ENCODE data around the gene SYNDIG1. TPM values are rescaled to one million over a fixed set of nuclear protein-coding genes. Genes with fewer than 3 reads are reported as not detected.

The SYNDIG1 gene
- total and polyA plus RNA-seq, 3 experiments from 2014 or later = not detected

DNA sequence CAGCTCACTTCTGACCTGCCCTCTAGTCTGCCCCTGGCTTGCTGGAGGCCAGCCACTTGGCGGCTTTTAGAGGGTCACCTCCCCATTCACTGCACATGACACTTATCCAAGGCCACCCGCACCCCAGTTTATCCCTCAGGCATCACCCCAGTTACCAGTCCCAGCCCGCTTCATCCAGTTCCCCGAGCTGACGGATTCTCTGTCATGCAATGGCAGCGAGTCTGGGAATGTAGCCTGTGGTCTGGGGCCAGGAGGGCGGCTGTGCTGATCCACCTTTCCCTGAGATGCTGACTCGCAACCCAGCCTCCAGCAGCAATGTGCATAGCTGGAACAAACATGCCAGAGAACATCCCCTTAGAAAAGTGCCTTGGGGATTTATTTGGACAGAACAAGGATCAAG lies 25.8 kb downstream of the SYNDIG1 start:
- ChIA-PET POLR2A (no interaction called here), CTCF (no interaction called here)
- no peaks in the 10 kb centered on the region for H3K36me3 Mint-ChIP-seq
- no peaks in the 10 kb centered on the region for H3K27me3 ChIP-seq (ENCODE audit: insufficient read depth, low read length, poor library complexity, severe bottlenecking)
- no peak for DNase-seq
- H3K9me3 ChIP-seq (ENCODE audit: low read length) = no peaks in the 10 kb centered on the region
- no peaks in the 10 kb centered on the region for H3K36me3 ChIP-seq (ENCODE audit: insufficient read depth, low read length)
- no peaks in the 10 kb centered on the region for H3K9me3 Mint-ChIP-seq
- H3K4me3 Mint-ChIP-seq = no peak overlapping the region
- H3K4me3 ChIP-seq (ENCODE audit: low read length) = no peak overlapping the region
- H3K27ac ChIP-seq (ENCODE audit: low read depth, low read length) = no peak overlapping the region
- H3K27me3 Mint-ChIP-seq = no peaks in the 10 kb centered on the region
- H3K4me1 ChIP-seq (ENCODE audit: insufficient read depth, low read length) = no peaks in the 10 kb centered on the region
- H3K27ac Mint-ChIP-seq = no peak overlapping the region
- H3K4me1 Mint-ChIP-seq = no peaks in the 10 kb centered on the region

DNA sequence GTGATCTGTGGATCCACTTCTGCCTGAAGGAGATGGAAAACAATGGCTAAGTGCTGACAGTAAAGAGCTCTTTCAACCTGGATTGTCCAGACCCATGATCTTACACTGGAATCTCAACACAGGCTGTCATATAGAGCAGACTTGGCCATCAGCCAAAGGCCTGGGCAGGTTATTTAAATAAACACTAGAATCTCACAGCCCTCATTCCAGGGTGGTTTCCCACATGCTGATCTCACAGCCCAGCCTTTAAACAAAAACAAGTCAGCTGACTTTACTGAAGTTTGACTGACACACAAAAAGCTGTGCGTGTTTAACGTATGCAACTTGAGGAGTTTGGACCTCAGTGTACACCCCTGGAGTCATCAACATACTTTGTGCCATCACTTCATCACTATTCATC lies 28.4 kb downstream of the SYNDIG1 start:
- Mint-ChIP-seq H3K36me3 (no peaks in the 10 kb centered on the region), H3K9me3 (no peaks in the 10 kb centered on the region), H3K27ac (no peak overlapping the region), H3K4me1 (no peaks in the 10 kb centered on the region), H3K4me3 (no peak overlapping the region), H3K27me3 (peaks cover 0 to 3% of the 10 kb centered on the region in 2 donors)
- Histone ChIP-seq H3K27me3 (ENCODE audit: insufficient read depth, low read length, poor library complexity, severe bottlenecking) (no peaks in the 10 kb centered on the region), H3K4me3 (ENCODE audit: low read length) (no peak overlapping the region), H3K36me3 (ENCODE audit: insufficient read depth, low read length) (no peaks in the 10 kb centered on the region), H3K27ac (ENCODE audit: low read depth, low read length) (no peak overlapping the region), H3K4me1 (ENCODE audit: insufficient read depth, low read length) (no peaks in the 10 kb centered on the region), H3K9me3 (ENCODE audit: low read length) (no peaks in the 10 kb centered on the region)
- CTCF ChIA-PET = no interaction called here
- POLR2A ChIA-PET = no interaction called here
- no peak for DNase-seq

DNA sequence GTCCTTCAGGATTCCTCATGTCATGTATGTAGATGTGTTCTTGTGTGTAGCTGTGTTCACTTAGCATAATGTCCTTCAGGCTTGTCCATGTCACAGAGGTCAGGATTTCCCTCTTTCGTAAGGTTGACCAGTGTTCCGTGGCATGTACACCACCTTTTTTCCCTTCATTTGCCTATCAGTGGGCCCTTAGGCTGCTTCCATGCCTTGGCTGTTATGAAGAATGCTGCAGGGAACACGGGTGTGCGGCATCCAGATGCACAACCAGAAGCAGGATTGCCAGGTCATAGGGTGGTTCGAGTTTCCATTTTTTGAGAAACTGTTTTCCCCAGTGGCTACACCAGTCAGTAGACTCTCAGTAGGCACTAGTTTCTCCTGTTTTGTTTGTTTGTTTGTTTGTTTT lies 29.2 kb downstream of the SYNDIG1 start:
- Mint-ChIP-seq H3K4me1 (no peaks in the 10 kb centered on the region), H3K36me3 (no peaks in the 10 kb centered on the region), H3K9me3 (no peaks in the 10 kb centered on the region), H3K27me3 (peaks cover 0 to 7% of the 10 kb centered on the region in 2 donors), H3K27ac (no peak overlapping the region), H3K4me3 (no peak overlapping the region)
- Histone ChIP-seq H3K4me3 (ENCODE audit: low read length) (no peak overlapping the region), H3K4me1 (ENCODE audit: insufficient read depth, low read length) (no peaks in the 10 kb centered on the region), H3K36me3 (ENCODE audit: insufficient read depth, low read length) (no peaks in the 10 kb centered on the region), H3K27me3 (ENCODE audit: insufficient read depth, low read length, poor library complexity, severe bottlenecking) (no peaks in the 10 kb centered on the region), H3K27ac (ENCODE audit: low read depth, low read length) (no peak overlapping the region), H3K9me3 (ENCODE audit: low read length) (no peaks in the 10 kb centered on the region)
- POLR2A ChIA-PET = no interaction called here
- no peak for DNase-seq
- CTCF ChIA-PET = no interaction called here

DNA sequence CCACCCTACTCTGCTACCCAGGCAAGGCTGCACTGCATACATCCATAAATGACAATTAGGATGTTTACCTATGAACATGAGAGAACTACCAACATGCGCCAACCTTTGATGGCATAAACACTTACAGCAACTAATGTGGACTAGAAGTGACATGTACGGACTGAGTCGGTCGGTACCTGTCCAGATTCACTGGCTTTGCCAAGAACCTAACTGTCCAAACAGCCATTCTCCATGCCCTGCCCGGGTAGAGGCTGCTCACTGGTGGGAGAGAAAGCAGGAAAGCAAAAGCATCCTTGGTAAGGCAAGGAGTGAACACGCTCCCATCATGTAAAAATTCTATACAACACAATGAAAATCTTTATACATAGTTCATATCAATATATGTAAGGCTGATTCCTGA lies 30.0 kb downstream of the SYNDIG1 start:
- Mint-ChIP-seq H3K27me3 (peaks cover 0 to 9% of the 10 kb centered on the region in 2 donors), H3K36me3 (no peaks in the 10 kb centered on the region), H3K4me3 (no peak overlapping the region), H3K9me3 (no peaks in the 10 kb centered on the region), H3K27ac (no peak overlapping the region), H3K4me1 (no peaks in the 10 kb centered on the region)
- POLR2A ChIA-PET = no interaction called here
- Histone ChIP-seq H3K9me3 (ENCODE audit: low read length) (no peaks in the 10 kb centered on the region), H3K27me3 (ENCODE audit: insufficient read depth, low read length, poor library complexity, severe bottlenecking) (no peaks in the 10 kb centered on the region), H3K27ac (ENCODE audit: low read depth, low read length) (no peak overlapping the region), H3K4me3 (ENCODE audit: low read length) (no peak overlapping the region), H3K36me3 (ENCODE audit: insufficient read depth, low read length) (no peaks in the 10 kb centered on the region), H3K4me1 (ENCODE audit: insufficient read depth, low read length) (no peaks in the 10 kb centered on the region)
- no peak for DNase-seq
- CTCF ChIA-PET = no interaction called here

DNA sequence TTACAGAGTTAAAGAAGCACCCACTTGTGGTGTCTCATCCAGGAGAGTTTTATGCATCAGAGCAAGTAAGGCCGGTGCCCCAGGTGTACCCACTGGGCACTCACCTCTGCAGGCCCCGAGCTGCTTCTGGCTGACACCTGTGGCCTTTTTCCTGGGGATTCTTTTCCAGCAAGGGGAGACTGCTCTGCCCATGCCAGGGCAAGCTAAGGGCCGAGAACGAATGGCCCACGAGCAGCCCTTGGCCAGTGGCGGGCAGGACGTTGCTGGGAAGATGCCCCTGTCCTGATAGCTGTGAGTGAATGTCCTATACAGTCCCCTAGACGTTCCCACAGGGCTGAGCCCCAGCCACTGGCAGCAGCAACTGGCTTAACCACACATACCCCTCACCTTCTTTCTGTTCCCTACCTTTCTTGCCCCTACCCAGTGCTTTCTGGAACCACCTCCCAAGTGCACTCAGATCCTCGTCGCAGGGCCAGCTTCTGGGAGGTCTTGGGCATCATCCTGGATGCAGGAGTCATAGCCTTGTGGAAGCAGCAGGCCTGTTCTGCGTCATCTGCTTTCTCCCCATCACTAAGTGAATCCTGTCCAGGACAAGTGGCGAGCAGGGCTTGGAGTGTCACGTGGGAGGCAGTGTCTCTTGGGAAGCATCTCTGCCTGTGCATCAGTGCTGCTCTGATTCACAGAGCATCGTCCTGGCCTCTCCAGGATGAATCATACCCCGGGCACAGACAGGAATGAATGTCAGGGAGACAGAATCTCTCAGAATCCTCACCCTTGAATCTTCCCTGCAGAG lies 32.5 kb downstream of the SYNDIG1 start:
- POLR2A ChIA-PET = no interaction called here
- no peaks in the 10 kb centered on the region for H3K36me3 Mint-ChIP-seq
- no peaks in the 10 kb centered on the region for H3K9me3 ChIP-seq (ENCODE audit: low read length)
- no peaks in the 10 kb centered on the region for H3K27me3 ChIP-seq (ENCODE audit: insufficient read depth, low read length, poor library complexity, severe bottlenecking)
- no peak for DNase-seq
- H3K4me3 Mint-ChIP-seq = no peak overlapping the region
- no peaks in the 10 kb centered on the region for H3K36me3 ChIP-seq (ENCODE audit: insufficient read depth, low read length)
- CTCF ChIA-PET = no interaction called here
- no peak overlapping the region for H3K4me3 ChIP-seq (ENCODE audit: low read length)
- H3K27me3 Mint-ChIP-seq = peaks cover 5 to 18% of the 10 kb centered on the region in 2 donors
- H3K27ac ChIP-seq (ENCODE audit: low read depth, low read length) = no peak overlapping the region
- no peaks in the 10 kb centered on the region for H3K4me1 Mint-ChIP-seq
- H3K4me1 ChIP-seq (ENCODE audit: insufficient read depth, low read length) = no peaks in the 10 kb centered on the region
- no peak overlapping the region for H3K27ac Mint-ChIP-seq
- no peaks in the 10 kb centered on the region for H3K9me3 Mint-ChIP-seq

DNA sequence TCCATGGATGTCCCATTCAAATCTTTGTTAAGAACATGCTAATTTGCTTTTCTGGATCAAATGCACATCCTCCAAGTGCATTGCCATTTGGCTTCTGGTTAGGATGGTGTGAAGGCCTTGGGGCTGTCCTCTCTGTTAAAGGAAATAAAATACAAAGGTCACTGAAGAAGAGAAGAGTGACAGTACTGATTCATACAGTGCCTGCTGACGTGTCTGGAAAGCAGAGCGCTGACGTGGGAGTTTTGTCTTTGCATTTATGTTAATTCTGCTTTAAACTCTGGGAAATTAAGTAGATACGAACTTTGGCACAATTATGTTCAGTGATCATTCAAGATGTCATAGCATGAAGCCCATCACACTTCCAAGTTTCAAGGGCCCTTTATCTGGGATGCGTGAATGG lies 33.2 kb downstream of the SYNDIG1 start:
- DNase-seq = no peak
- Histone ChIP-seq H3K4me3 (ENCODE audit: low read length) (no peak overlapping the region), H3K27me3 (ENCODE audit: insufficient read depth, low read length, poor library complexity, severe bottlenecking) (no peaks in the 10 kb centered on the region), H3K27ac (ENCODE audit: low read depth, low read length) (no peak overlapping the region), H3K9me3 (ENCODE audit: low read length) (no peaks in the 10 kb centered on the region), H3K36me3 (ENCODE audit: insufficient read depth, low read length) (no peaks in the 10 kb centered on the region), H3K4me1 (ENCODE audit: insufficient read depth, low read length) (no peaks in the 10 kb centered on the region)
- POLR2A ChIA-PET = no interaction called here
- H3K36me3 Mint-ChIP-seq = no peaks in the 10 kb centered on the region
- CTCF ChIA-PET = no interaction called here
- H3K9me3 Mint-ChIP-seq = no peaks in the 10 kb centered on the region
- H3K27ac Mint-ChIP-seq = no peak overlapping the region
- no peaks in the 10 kb centered on the region for H3K4me1 Mint-ChIP-seq
- no peak overlapping the region for H3K4me3 Mint-ChIP-seq
- peaks cover 5 to 21% of the 10 kb centered on the region in 2 donors for H3K27me3 Mint-ChIP-seq

DNA sequence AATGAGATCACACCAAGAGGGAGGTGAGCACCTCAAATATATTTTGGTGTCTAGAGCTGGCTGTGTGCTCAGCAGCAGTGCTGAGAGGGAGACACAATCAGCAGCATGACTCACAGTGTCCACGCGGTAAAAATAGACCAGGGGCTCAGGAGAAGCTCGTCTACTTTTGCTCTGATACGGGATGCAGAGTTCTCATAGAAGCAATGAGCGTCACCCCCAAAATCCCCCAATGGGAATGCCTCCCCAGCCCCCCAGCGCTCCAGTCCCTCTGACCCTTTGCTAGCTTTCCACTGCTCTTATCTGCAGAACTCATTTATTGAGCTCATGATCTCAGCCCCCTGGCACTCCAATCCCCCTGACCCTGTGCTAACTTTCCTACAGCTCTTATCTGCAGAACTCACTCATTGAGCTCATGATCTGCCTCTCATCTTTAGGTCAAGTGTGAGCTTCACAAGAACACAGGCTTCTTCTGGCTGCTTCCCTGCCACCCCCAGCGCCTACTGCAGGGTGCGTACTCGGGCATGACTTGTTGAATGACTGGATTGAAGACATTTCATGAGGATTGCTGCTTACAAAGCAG lies 34.0 kb downstream of the SYNDIG1 start:
- no peaks in the 10 kb centered on the region for H3K9me3 ChIP-seq (ENCODE audit: low read length)
- H3K36me3 Mint-ChIP-seq = no peaks in the 10 kb centered on the region
- H3K36me3 ChIP-seq (ENCODE audit: insufficient read depth, low read length) = no peaks in the 10 kb centered on the region
- no peaks in the 10 kb centered on the region for H3K4me1 ChIP-seq (ENCODE audit: insufficient read depth, low read length)
- no peaks in the 10 kb centered on the region for H3K4me1 Mint-ChIP-seq
- no peak for DNase-seq
- no peaks in the 10 kb centered on the region for H3K27me3 ChIP-seq (ENCODE audit: insufficient read depth, low read length, poor library complexity, severe bottlenecking)
- H3K9me3 Mint-ChIP-seq = no peaks in the 10 kb centered on the region
- CTCF ChIA-PET = no interaction called here
- H3K27ac Mint-ChIP-seq = no peak overlapping the region
- no peak overlapping the region for H3K4me3 Mint-ChIP-seq
- POLR2A ChIA-PET = no interaction called here
- H3K27ac ChIP-seq (ENCODE audit: low read depth, low read length) = no peak overlapping the region
- peaks cover 6 to 21% of the 10 kb centered on the region in 2 donors for H3K27me3 Mint-ChIP-seq
- H3K4me3 ChIP-seq (ENCODE audit: low read length) = no peak overlapping the region

DNA sequence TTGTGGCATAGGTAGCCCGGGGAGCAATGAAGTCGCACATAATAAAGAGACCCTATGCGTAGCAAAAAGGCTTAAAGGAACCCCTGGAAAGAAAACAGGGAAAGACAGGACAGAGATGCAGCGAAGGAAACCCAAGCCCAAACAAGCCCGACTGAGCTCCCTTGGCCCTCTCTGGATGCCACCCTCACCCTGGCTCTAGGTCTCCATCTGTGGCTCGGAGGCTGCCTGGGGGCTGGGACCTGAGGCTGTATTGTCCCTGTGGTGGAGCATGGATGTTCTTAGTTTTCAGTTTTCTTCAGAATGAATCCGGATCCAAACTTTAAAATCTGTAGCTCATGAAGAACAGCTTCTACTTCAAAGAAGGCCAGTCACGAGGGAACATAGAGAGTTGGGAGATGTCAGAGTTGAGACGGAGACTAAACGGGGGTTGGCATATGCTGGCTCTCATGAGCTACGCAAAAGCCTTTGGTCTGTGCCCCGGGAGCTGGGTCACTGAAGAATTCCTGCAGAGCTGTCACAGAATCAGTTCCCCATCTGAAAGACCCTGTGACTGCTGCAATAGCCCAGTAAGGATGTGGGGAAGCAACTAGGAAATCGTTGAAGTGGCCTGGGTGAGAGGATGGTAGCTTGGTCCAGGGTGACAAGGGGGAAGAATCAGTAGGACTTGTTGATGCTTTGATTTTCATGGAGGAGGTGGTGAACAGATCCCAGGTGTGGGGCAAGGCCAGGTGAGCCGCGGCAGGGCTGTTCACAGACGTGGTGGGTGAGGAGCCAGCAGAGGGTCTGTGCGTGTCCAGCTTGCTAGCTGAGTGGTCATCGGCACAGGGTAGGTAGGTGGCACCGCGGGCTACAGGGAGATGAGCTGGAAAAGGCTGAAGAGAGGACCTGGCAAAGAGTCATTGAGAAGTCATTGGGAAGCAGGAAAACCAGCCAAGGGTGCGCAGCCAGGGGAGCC lies 35.2 kb downstream of the SYNDIG1 start:
- Histone ChIP-seq H3K4me3 (ENCODE audit: low read length) (no peak overlapping the region), H3K4me1 (ENCODE audit: insufficient read depth, low read length) (no peaks in the 10 kb centered on the region), H3K27me3 (ENCODE audit: insufficient read depth, low read length, poor library complexity, severe bottlenecking) (no peaks in the 10 kb centered on the region), H3K9me3 (ENCODE audit: low read length) (no peaks in the 10 kb centered on the region), H3K36me3 (ENCODE audit: insufficient read depth, low read length) (no peaks in the 10 kb centered on the region), H3K27ac (ENCODE audit: low read depth, low read length) (no peak overlapping the region)
- Mint-ChIP-seq H3K4me1 (no peaks in the 10 kb centered on the region), H3K27me3 (peaks cover 6 to 21% of the 10 kb centered on the region in 2 donors), H3K4me3 (no peak overlapping the region), H3K36me3 (no peaks in the 10 kb centered on the region), H3K27ac (no peak overlapping the region), H3K9me3 (no peaks in the 10 kb centered on the region)
- no peak for DNase-seq
- ChIA-PET CTCF (no interaction called here), POLR2A (no interaction called here)
